Posterior cingulate gyrus (tissue), 11 donors: ENCODE data around the gene LRP6.

Experiments used
- DNase-seq, 10 donors: peaks; one replicate each; pipeline versions ENCODE4 v3.0.0 to v3.0.0-alpha.2; 2020 to 2021; ENCODE audit warnings: mixed read lengths in 3 of 10
- intact Hi-C: fragments of 100-400 bp; cut with DNase I; formaldehyde crosslinking; loops from one replicate; pipeline ENCODE4 v1.15.1; 2023

LRP6 gene

GRCh38 chr12:12086973-12087692 is 179.7 kb downstream of the LRP6 start:
- intact Hi-C loops, result loop anchor here (10.0 kb wide), 1 partner anchor 618 kb away; no protein-coding TSS in a partner anchor
- no peak for DNase-seq

DNA sequence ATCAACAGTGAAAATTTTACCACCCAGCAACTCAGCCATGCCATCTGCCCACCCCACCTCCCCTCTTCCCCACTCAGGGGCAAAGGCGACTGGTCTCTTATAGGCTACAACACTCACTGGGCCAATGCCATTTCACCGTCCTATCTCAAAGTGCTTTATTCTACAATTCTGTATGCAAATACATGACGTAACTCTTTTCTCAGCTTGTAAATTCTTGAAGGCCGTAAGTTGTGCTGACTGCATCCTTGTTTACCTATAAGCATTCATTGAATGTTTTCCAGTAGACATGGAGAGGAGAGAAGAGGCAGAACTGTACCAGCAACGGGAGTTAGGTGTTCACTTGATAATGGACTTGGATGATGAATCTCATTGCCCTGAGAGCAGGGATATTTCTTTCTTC is 180.5 kb downstream of the LRP6 start:
- intact Hi-C loops, result loop anchor here (10.0 kb wide), 1 partner anchor 618 kb away; no protein-coding TSS in a partner anchor
- DNase-seq, result no peak

DNA sequence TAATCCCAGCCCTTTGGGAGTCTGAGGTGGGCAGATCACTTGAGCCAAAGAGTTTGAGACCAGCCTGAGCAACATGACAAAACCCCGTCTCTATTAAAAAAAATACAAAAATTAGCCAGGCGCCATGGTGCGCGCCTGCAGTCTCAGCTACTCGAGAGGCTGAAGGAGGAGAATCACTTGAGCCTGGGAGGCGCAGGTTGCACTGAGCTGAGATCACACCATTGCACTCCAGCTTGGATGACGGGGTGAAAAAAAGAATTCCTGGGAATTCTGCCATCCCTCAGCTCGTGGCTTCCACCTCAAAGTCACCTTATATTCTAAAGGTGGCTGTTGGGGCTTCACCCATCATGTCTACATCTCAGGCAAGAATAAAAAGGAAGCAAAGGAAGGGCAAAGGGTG is 183.2 kb downstream of the LRP6 start:
- DNase-seq, result no peak
- intact Hi-C loops, result loop anchor here (2.0 to 10.0 kb wide), 2 partner anchors 183 to 621 kb away; partner anchors contain the start of gene LRP6

DNA sequence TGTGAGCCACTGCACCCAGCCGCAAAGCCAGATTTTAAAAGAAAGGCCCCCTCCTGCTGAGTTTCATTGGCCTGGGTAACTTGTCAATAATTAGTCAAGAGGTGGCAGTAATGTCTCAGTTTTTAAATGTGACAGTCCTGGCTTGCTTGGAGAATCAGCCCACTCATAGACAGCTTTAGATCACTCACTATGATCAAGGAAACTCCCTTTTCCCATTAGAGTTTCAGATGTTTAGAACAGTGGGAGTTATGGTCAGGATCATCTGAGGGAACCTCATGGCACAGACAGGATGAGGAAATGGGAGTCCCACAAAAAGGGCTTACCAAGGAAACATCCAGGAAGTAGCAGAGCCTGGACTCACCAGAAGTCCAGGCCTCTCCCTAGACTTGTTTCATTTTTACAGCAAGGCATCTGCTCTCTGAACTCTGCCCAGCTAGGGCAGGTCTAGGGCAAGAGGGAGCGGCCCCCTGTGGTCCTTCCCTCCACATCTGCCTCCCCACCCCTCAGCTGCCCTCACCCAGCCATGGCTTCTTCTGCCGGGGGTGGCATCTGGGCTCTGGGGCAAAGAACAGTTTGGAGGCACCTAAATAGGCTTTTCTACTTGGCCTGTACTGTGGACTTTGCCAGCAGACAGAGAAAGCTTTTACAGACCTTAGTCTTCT is 184.9 kb downstream of the LRP6 start:
- intact Hi-C loops, result loop anchor here (1.0 to 10.0 kb wide), 4 partner anchors 185 to 623 kb away; partner anchors contain the start of gene LRP6
- DNase-seq, result no peak

- intact Hi-C loops, result no loop called here
- no peak for DNase-seq
Observed at GRCh38 chr12:12079291-12079690, 187.6 kb downstream of the LRP6 start.

- intact Hi-C loops, result no loop called here
- no peak for DNase-seq
Observed at GRCh38 chr12:12072064-12072760, 194.6 kb downstream of the LRP6 start.

DNA sequence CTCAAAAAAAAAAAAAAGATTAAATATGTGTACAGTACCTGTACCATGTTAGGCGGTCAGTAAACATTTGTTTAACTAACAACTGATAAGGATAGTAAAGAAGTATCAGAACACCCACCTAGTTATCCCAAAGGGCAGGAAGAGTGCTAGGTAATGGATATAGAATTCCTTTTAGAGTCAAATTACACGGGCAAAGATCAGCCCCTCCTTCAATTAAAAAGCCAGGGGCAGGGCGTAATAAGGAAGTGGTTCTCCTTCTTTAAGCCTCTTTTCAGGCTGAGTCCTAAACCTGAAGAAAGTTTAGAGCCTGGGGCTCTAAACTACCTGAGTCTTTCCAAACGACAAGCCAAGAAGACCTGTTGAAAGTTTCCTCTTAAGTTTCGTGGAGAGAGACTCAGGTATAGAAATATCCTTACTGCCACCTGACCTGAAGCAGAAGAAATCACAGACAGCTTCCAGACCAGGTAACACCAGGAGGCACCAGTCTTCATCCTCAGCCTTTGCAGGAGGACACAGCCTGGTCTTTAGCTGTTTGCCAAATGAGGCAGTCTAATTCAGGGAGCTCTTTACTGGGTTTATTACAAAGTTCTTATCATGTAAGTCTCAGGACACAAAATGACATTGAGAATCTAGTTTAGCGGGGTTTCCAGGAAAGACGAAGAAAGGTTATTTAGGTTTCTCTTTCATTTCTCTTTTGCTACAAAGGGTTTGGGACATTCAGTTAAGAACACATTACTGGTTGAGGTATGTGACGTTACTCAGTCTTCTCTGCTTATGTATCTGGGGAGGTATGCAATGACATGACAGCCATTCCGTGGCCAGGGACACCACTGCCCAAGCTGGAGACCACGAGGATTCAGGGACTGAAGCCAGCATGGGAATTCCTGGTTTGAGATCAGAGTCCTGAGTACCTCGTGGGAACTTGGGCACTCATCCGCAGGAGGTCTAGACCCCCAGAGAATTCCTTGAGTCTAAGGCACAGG is 195.9 kb downstream of the LRP6 start, which contains the start of gene BCL2L14:
Gene BCL2L14, plus strand, starts transcription at position 266 of the 983 bp plus-strand sequence. CDS start 8,367 bp downstream, outside the sequence.
- DNase-seq, result no peak
- intact Hi-C loops, result no loop called here

- no peak for DNase-seq
- intact Hi-C loops, result no loop called here
Observed at GRCh38 chr12:12069821-12070548, 196.9 kb downstream of the LRP6 start.

- DNase-seq, result no peak
- intact Hi-C loops, result no loop called here
Observed at GRCh38 chr12:12068751-12069150, 198.1 kb downstream of the LRP6 start.
